Natural killer cell (primary cell): ENCODE measurements around the gene CREM. TPM values are rescaled to one million over a fixed set of nuclear protein-coding genes. Genes with fewer than 3 reads are reported as not detected.
A peak's percentile ranks its signal among the peaks of the same experiment; 100 is the strongest.

Experiments used
- ATAC-seq, 3 donors: fragments of 150-1000 bp in 2 of 3; fragments of 200-7000 bp in 1 of 3; cut with Tn5 transposase; 1 replicate in 1 of 3; 2 replicates in 2 of 3; pipeline ENCODE4 v1.10.0; 2021; ENCODE audit warnings: mild to moderate bottlenecking in 2 of 3, moderate library complexity in 2 of 3
- DNase-seq, 2 donors: peaks; one replicate each; pipeline versions ENCODE4 v3.0.0 to v3.0.0-alpha.2; 2013 to 2021; ENCODE audit warnings: mixed read lengths in 1 of 2
- H3K27ac ChIP-seq: one replicate; pipeline ENCODE4 v1.5.1; 2013; ENCODE audit warnings: mild to moderate bottlenecking, low read length
- H3K27me3 ChIP-seq: one replicate; pipeline ENCODE4 v1.6.1; 2013; ENCODE audit warnings: low read length; ENCODE audit not compliant: control insufficient read depth, insufficient read depth
- H3K36me3 ChIP-seq: one replicate; pipeline ENCODE4 v1.6.1; 2013; ENCODE audit warnings: low read length; ENCODE audit not compliant: control insufficient read depth, insufficient read depth
- H3K4me1 ChIP-seq: one replicate; pipeline ENCODE4 v1.6.1; 2013; ENCODE audit warnings: low read length; ENCODE audit not compliant: control insufficient read depth, insufficient read depth
- H3K4me3 ChIP-seq: one replicate; pipeline ENCODE4 v1.5.1; 2013; ENCODE audit warnings: low read length
- H3K9me3 ChIP-seq: one replicate; pipeline ENCODE4 v1.6.1; 2013; ENCODE audit warnings: low read length; ENCODE audit not compliant: control insufficient read depth, insufficient read depth
- H3K27ac Mint-ChIP-seq, 2 donors: one replicate each; pipeline ENCODE4 v1.8.0; 2022; ENCODE audit warnings: mild to moderate bottlenecking in 2 of 2, mixed read lengths in 2 of 2, moderate library complexity in 1 of 2
- H3K27me3 Mint-ChIP-seq, 2 donors: one replicate each; pipeline ENCODE4 v1.8.0; 2022; ENCODE audit warnings: low read depth in 2 of 2, mixed read lengths in 2 of 2
- H3K36me3 Mint-ChIP-seq: one replicate; pipeline ENCODE4 v1.8.0; 2022; ENCODE audit warnings: mixed read lengths
- H3K4me1 Mint-ChIP-seq, 2 donors: one replicate each; pipeline ENCODE4 v1.8.0; 2022; ENCODE audit warnings: mixed read lengths in 2 of 2
- H3K4me3 Mint-ChIP-seq: one replicate; pipeline ENCODE4 v1.8.0; 2022; ENCODE audit warnings: mild to moderate bottlenecking, moderate library complexity, mixed read lengths
- H3K9me3 Mint-ChIP-seq, 2 donors: one replicate each; pipeline ENCODE4 v1.8.0; 2022; ENCODE audit warnings: mixed read lengths in 2 of 2
- CTCF ChIP-seq: fragments of 200-600 bp; IDR thresholded peaks from one replicate; pipeline ENCODE4 v1.8.0; 2022; ENCODE audit warnings: antibody characterized with exemption
- WGBS: methylation state at CpG from one replicate; pipeline ENCODE4 v1.1.7; 2013; ENCODE audit warnings: missing lambda C conversion rate; ENCODE audit not compliant: insufficient coverage; 5-methylcytosine and 5-hydroxymethylcytosine counted together
- intact Hi-C: fragments of 100-400 bp; cut with micrococcal nuclease; formaldehyde crosslinking; loops from one replicate; pipeline ENCODE4 v1.14.2; 2022
- total RNA-seq, 4 donors: library from RNA; stranded (reverse); fragments of 120-200 nt in 1 of 4; gene quantifications; one replicate each; pipeline versions ENCODE4 v1.2.3 to v1.2.4, GENCODE V29; 2013 to 2022

CREM gene
- total RNA-seq, 3 donors from 2014 or later (not counting 1 experiment from before 2014, with no cell fraction given) = 48.0 to 64.3 (median 54.6) TPM

DNA sequence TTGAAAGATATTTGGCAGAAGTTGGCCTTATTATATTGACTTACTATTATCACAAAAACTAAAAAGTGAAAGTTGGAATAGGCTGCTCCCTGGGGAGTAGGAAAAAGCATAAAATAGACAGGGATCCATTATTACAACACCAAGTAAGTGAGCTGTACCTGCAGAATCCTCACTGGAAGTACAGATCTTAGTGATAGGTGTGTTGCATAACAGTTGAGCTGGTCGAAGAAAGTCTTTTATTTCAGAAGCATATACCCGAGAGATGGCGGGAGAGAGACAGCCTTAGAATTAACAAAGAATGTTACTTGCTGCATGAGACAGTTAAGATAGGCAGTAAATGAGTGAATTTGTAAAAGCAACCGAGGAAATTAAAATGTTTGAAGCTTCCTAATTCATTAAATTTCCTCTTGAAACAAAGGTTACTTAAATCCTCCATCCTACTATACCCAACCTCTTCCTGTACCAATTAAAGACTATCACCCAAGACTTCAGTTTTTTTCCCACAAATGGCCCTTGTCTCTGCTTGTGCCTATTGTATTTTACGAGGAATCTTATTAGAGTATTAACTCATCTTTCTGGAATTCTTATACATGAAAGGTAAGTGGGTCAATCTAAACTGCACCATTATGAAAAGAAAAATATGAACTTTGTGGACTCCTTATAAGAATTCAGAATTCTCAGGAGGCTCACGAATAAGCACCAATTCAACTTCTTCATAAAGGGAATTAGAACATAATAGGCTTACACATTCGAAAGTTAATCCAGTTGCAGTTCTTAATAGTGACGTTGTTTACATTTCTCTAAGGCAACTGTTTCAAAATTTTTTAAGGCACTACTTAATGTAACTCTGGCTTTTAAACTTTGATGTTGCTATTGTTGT, 56.2 kb downstream of the CREM start:
- Histone ChIP-seq H3K36me3 (no peaks in the 10 kb centered on the region), H3K9me3 (no peaks in the 10 kb centered on the region), H3K4me1 (no peaks in the 10 kb centered on the region), H3K27me3 (no peaks in the 10 kb centered on the region), H3K27ac (no peak overlapping the region), H3K4me3 (no peak overlapping the region)
- no peak for TF ChIP-seq CTCF
- no peak for ATAC-seq
- Mint-ChIP-seq H3K27ac (no peak overlapping the region), H3K27me3 (no peaks in the 10 kb centered on the region), H3K36me3 (no peaks in the 10 kb centered on the region), H3K4me1 (no peaks in the 10 kb centered on the region), H3K4me3 (no peak overlapping the region), H3K9me3 (no peaks in the 10 kb centered on the region)
- no peak for DNase-seq
- intact Hi-C loops = no loop called here
- 99% methylated on average over 8 of the region's 8 CpGs for WGBS

GRCh38 chr10:35184527-35185171, 58.0 kb downstream of the CREM start:
- H3K36me3 Mint-ChIP-seq = no peaks in the 10 kb centered on the region
- DNase-seq (no peak), ATAC-seq (no peak)
- H3K9me3 Mint-ChIP-seq = no peaks in the 10 kb centered on the region
- no peaks in the 10 kb centered on the region for H3K27me3 ChIP-seq
- intact Hi-C loops = no loop called here
- H3K27ac ChIP-seq = peak overlapping the region; percentile 40
- WGBS = 73% methylated on average over 3 of the region's 4 CpGs
- no peak for TF ChIP-seq CTCF
- no peaks in the 10 kb centered on the region for H3K4me1 ChIP-seq
- no peak overlapping the region for H3K4me3 ChIP-seq
- H3K36me3 ChIP-seq = no peaks in the 10 kb centered on the region
- H3K9me3 ChIP-seq = no peaks in the 10 kb centered on the region
- no peak overlapping the region for H3K4me3 Mint-ChIP-seq
- no peaks in the 10 kb centered on the region for H3K4me1 Mint-ChIP-seq
- H3K27ac Mint-ChIP-seq = no peak overlapping the region
- no peaks in the 10 kb centered on the region for H3K27me3 Mint-ChIP-seq

DNA sequence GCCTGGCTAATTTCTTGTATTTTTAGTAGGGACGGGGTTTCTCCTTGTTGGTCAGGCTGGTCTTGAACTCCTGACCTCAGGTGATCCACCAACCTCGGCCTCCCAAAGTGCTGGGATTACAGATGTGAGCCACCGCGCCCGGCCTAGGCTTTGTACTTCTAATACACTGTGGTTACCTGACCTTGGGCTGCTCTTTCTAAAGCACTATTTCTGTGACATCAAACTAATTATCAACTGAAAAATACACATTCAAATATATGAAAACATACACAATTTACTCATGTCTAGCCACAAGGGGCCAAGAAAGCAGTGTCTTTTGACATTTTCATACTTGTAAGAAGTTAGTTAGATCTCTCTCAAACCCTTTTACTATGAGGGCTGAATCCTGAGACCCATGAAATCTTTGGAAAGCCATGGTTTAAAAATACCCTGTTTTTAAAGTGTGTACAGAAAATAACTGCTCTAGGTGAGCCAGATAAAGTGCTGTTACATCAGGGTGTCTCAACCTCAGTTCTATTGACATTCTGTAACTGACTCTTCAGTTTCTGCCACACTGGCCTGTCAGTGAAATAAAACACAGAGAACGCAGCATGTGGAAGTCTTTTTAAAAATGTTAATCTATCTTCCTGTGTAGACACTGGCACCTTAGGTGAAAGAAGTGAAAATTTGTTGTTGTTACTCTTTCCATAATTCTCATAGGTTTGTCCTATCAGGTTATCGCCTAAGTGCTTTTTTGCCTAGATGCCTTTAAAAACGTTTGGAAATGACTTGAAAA, 58.8 kb downstream of the CREM start:
- Histone ChIP-seq H3K36me3 (no peaks in the 10 kb centered on the region), H3K4me1 (no peaks in the 10 kb centered on the region), H3K27me3 (no peaks in the 10 kb centered on the region), H3K4me3 (no peak overlapping the region), H3K9me3 (no peaks in the 10 kb centered on the region), H3K27ac (no peak overlapping the region)
- ATAC-seq = no peak
- H3K27me3 Mint-ChIP-seq = no peaks in the 10 kb centered on the region
- intact Hi-C loops = no loop called here
- 92% methylated on average over 7 of the region's 8 CpGs for WGBS
- TF ChIP-seq CTCF = no peak
- H3K9me3 Mint-ChIP-seq = no peaks in the 10 kb centered on the region
- DNase-seq = no peak
- H3K4me3 Mint-ChIP-seq = no peak overlapping the region
- H3K27ac Mint-ChIP-seq = no peak overlapping the region
- H3K36me3 Mint-ChIP-seq = no peaks in the 10 kb centered on the region
- no peaks in the 10 kb centered on the region for H3K4me1 Mint-ChIP-seq
